Measurements from ENCODE around the gene RASSF4.

Gene RASSF4

GRCh38 chr10:44928462-44928861 is 31.1 kb upstream of the RASSF4 start:
- no peak for DNase-seq

DNA sequence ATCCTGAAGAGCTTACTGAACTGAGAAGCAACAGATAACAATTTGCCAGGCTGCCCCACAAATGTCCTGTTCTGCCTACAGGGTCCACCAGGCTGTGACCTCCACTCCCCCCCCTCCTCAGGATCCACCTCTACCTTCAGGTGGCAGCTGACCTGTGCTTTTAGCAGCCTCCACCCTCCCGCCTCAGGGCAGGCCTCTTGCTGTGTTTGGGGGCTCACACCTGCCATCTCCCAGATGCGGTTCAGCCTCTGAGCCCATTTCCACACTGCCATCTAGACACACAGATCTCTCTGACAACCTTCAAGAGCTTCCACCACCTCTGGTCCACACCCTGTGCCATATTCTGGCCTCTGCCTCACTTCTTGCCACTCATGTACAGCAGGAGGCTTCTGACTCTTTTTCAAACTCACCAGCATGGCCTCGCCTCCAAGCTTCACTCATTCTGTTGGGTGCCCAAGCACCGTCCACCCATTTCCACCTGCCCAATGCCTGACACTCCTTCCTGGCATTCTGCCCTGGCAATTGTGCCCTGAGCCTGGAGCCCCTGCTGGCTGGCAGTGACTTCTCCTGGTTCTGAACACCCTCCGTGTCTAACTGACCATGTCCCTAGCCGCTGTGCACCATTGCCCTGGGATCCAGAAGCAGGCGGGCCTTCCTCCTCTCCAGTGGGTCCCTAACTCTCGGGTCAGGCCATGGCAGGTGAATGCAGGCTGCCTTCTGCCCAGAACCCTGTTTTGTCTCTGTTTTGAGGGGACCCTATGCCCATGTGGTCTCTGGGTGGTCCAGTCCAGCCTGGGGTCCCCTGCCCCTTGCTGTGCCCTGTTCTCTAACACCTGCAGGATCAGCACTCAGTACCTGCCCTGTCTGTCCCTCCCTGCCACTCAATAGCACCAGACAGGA is 30.0 kb upstream of the RASSF4 start:
- no peak for DNase-seq

DNA sequence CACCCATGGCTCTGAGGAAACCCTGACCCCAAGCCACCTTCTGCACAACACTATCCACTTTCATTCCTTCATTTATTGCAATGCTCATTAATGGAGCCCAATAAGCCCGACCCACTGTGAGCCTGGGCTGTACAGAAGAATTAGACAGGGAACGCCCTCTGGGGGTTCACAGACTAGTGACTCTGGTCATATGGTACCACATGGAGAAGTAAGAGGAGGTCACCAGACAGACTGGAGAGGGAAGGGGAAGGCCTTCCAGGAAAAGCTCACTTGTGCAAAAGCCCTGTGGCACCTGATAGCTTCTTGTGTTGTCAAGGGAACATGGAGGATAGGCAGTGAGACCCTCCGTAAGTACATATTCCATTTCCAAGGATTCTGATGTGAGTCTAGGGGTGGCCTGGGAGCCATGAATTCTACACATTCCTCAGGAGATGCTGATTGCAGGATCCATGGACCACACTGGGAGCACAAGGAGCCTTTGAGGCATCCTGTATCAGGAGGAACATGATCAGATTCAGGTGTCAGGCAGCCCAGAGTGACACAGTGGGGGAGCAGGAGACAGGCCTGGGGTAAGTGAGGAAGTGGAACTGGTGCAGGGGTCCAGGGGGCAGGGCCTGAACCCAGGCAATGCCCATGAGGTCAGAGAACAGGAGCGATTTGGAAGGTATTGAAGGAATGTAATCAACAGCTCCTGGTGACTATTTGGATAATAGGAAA is 28.5 kb upstream of the RASSF4 start:
- no peak for DNase-seq

DNA sequence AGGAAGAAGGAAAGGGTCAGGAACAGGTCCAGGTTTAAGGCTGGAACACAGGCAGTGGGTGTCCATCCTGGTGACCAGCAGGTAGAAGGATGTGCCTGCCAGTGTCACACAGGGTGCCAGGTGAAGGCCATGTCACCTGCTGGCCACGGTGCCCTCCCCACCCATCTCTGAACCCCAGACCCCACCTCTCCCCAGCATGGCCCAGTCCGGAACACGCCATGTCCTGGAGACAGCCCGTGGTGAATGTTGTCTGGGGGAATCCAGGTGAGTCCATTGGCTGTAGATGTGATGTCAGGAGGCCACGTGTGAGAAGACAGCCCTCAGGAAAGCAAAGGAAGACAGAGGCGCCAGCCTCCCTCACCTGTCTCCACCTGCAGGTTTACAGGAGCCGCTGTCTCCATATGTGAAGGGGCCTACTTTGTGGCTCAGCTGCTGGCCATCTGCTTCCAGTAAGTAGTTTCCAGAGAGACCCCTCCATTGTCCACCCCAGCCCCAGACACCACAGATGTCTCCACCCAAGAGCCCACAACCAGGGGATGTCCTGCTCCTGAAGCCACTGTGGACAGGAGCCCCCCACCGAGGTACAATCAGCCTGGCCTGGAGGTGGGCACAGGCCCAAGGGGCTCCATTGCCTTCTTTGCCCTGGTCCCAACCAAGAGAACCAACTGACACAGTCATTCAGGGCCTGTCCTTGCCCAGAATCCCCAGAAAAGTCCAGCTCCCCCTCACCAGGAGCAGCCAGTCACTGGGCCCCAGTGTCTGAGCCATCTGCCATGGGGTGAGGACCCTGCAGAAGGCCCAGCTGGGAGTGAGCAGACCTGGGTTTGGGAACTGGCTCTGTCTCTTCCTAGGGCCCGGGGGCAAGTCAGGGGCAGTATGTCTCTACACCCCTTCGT is 27.7 kb upstream of the RASSF4 start:
- DNase-seq: no peak

DNA sequence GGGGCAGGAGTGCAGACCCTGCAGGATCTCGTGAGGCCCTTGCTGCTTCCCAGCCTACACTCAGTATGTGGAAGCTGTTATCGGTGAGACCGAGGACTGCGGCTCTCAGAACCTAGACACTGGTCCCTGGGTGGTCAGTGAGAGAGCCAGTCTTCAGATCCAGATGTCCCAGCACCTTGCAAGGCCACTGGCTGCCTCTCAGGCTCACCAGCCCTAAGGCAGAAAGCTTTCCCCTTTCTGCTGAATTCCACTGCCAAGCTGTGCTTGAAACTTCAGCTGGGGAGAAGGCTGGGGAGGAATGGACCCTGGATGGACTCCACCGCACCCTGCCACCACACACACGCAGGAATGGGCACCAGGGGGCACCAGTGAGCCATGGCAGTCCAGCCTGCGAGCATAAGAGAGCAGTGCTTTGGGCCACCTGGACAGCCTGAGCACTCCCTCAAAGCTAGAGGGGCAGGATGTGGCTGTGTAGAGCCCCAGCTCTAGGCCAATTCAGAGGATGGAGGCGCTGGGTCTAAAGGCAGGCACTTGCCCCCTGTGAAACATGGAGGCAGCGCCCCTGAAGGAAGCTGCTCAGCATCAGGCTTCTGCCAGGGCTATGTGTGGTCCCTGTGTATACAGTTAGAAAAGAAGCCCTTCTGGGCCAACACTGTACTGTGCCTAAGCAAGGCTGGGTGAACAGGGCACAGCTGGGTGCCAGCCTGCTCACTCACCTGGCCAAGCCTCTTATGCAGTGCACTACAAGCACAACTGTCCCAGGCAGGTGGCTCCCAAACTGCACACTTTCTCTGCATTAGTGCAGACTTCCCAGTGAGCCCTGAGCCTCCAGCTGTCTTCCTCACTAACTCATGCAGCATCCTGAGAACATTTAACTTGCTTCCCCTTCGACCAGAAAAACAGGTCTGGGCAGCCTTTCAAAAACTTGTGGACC is 26.8 kb upstream of the RASSF4 start:
- peak; percentile 80 for DNase-seq

DNA sequence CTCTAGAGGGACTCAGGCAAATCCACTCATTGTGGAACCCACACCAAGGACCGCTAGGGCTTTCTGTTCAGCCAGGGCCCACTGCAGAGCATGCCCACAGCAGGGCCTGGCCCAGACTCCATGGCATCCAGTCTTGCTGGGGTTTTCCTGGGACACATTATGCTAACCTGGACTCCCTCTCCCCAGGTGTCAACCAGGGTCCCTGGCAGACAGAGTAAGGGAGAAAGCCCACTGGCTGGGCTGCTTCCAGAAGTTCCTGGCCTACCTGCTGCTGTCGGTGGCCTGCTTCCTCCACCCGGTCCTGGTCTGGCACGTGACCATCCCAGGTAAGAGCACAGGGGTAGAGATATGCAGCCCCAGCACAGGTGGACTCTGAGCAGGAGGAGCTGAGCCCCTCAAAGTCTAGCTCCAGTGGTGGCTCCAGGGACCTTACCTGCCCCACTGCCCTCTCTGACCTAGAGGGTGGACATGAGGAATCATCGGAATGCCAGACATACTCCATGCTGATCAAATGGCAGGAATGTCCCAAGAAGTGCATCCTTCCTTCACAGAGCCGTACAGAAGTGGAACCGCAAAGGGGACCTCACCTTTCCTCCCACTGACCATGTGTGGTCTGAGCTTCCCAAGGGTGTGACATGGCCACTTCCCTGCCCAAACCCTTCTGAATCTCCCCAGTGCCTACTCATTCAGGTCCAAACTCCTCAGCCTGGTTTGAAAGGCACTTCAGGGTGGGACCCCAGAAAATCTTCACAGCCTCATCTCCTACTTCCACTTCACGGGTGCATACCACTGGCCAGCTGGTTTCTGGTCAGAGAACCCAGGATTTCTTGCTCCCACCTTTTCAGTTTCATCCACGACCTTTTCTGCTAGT is 25.9 kb upstream of the RASSF4 start:
- DNase-seq: no peak

- DNase-seq: no peak
These were observed 25.0 kb upstream of the RASSF4 start for GRCh38 chr10:44934416-44935200.

DNA sequence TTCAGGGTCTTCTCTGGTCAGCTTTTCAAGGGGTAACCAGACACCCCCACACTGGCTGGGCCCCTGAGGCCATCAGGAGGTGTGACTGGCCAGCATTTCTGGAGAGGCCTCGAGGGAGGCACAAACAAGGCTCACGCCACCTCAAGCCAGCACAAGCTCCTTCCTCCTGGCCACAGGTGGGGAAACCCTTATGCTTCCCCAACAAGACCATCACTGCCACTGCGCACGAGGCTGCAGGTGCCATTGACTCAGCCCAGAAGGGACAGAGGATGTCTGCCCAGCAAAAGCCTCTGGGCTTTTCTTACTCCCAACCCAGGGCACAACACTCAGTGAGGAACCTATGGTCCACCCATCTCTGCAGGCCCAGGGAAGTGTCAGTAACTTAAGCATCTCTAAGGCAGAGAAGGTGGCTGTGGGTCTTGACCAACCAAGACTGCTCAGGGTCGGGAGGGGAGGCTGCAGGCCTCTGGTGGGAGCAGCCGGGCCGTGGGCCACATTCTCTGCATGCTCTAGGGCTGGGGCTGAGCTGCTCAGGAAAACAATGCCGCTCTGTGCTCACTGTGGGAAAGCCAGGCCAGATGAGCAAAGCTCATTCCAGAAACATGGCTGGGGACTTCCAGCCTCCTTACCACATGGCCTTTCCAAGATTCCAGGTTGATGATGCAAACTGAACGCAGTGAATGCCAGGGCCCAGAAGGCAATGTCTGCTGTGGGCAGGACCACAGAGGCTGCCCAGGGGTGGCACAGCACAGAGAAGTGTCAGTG is 24.2 kb upstream of the RASSF4 start:
- DNase-seq: no peak

GRCh38 chr10:44935966-44936295 is 23.7 kb upstream of the RASSF4 start:
- DNase-seq: no peak

GRCh38 chr10:44936314-44936975 is 23.2 kb upstream of the RASSF4 start:
- DNase-seq: no peak

- no peak for DNase-seq
These were observed 22.2 kb upstream of the RASSF4 start for GRCh38 chr10:44937196-44938005.

DNA sequence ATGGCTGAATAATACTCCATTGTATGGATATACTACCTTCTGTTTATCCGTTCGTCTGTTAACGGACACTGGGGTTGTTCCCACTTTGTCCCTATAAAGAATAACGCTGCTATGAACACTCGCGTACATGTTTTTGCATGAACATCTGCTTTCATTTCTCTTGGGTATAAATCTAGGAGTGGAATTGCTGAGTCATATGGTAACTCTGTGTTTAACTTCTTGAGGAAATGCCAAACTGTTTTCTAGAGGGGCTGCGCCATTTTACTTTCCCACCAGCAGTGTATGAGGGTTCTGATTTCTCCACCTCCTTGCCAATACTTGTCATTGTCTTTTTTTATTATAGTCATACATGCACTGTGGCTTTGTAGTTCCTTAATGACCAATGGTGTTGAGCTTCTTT is 20.6 kb upstream of the RASSF4 start:
- no peak for DNase-seq

DNA sequence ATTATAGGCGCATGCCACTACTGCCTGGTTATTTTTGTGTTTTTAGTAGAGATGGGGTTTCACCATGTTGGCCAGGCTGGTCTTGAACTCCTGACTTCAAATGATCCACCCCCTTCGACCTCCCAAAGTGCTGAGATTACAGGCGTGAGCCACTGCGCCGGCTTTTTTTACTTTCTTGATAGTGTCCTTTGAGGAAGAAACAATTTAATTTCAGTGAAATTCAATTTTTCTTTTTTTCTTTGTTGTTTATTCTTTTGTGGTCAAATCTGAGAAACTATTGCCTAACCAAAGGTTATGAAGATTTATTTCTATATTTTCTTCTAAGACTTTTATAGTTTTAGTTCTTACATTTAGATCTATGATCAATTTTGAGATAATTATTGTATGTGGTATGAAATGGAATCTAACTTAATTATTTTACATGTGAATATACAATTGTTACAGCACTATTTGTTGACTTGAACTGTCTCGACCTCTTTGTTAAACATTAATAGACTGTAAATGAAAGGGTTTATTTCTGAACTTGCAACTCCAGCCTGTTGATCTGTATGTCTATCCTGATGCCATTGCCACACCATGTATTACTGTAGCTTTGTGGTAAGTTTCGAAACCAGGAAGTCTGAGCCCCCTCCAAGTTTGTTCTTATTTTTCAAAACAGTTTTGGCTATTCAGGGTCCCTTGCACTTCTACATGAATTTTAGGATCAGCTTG is 19.8 kb upstream of the RASSF4 start:
- no peak for DNase-seq

- DNase-seq: no peak
These were observed 15.2 kb upstream of the RASSF4 start for GRCh38 chr10:44944354-44944753.

DNA sequence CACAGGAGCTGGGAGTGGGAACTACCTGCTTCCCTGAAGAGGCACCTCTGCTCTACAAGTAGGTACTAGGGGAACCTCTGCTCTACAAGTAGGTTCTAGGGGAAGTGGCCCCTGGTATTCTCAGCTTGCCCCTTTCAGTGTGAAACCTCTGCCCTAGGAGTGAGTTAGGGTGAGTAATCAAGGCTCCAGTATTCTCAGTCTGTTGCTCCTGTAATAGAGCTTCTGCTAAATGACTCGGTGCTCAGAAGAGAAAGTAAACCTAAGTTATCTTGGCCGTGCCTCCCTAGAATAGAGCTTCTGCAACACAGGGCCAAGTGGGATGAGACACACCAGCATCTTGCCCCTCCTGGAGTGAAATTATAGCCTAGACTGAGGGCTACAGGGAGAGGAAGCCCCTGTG is 13.4 kb upstream of the RASSF4 start:
- no peak for DNase-seq

DNA sequence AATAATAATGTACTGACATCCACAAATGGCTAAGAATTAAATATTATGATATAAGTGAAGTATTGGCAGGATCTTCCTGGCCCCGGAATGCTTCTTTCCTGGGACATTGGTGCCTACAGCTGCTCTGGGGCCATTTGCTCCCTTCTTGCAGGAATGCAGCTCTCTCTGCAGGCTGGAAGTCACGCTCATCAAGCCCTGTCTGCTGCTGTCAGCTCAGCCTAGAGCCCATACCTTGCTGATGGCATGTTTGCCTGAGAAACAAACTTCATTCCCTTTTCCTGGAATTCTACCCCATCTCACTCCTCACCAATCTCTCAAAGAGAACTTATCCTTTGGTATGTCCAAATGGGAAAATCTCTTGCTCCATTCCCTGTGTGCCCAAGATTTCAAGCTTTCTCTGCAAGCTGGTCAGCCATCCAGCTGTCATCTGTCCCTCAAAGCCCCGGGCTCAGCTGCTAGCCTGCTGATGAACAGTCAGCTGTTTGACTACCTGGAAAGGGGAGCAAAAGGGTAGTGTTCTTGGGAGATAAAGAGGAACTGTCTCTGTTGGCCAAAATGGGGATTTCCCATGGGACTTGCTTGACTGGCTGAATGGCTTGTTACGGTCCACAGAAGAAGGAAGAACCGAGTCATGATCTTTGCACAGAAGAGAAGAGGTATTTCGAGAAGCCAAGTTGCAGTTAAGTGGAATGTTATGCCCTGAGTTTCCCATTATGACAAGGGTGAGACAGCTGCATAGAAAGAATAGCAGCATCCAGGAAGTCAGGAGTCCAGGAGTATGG is 12.0 kb upstream of the RASSF4 start:
- no peak for DNase-seq

- no peak for DNase-seq
These were observed 11.0 kb upstream of the RASSF4 start for GRCh38 chr10:44948642-44949041.

All from CD4-positive, alpha-beta T cell treated with Interleukin-12 subunit alpha and Interleukin-12 subunit beta, for 1 hour (primary cell).